HCEC 1CT (cell line): ENCODE measurements around the gene NBEAL1.
"Not testable (repeated sequence)": the region's sequence is repeated elsewhere in the genome, so short reads cannot be mapped to it uniquely, and the experiment has no call there.

ENCODE experiments used
- DNase-seq: peaks from one replicate; pipeline ENCODE4 v3.0.0-alpha.2; 2017

The NBEAL1 gene

DNA sequence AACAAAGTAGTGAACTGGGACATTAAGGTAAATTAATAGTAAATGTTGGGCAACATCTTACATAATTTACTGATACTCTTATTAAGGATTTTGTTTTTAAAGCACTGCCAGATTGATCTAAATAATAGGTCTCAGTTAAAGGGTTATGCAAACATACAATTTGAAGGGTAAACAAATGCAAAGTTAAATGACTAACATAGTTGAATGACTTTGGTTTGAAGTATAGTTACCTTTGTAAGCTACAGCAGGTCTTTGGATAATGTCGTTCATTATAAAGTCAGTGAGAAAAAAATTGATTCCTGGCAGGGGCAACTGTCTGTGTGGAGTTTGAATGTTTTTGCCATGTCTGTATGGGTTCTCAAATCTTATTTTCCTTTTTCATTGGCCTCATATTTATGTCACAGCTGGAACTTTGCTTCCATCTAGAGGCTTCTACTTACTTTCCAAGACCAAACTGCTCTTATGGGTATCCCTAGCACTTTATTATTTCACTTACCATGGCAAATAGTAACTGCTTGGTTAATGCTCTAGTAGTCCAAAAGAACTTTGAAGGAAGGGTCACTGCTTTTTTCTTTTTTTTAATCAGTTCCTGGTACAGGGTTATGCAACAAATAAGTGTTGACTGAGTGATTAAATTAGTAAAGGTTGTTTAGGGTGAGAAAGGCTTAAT is 107.8 kb downstream of the NBEAL1 start:
- no peak for DNase-seq

DNA sequence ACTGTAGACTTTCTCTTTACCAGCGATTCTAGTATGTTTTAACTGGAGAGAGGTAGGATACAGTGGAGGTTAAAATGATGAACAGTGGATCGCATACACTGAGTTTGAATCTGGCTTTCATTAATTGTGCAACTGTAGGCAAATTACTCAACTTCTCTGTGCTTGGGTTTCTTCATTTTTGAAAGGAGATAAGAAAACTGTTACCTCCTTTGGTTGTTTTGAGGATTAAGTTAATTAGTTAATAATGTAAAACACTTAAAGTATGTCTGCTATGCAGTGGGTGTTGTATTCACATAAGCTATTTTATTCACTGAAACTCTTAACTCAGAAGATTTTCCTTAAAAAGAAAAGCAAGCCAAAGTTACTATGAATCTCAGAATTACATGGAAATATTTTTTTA is 112.3 kb downstream of the NBEAL1 start:
- no peak for DNase-seq

DNA sequence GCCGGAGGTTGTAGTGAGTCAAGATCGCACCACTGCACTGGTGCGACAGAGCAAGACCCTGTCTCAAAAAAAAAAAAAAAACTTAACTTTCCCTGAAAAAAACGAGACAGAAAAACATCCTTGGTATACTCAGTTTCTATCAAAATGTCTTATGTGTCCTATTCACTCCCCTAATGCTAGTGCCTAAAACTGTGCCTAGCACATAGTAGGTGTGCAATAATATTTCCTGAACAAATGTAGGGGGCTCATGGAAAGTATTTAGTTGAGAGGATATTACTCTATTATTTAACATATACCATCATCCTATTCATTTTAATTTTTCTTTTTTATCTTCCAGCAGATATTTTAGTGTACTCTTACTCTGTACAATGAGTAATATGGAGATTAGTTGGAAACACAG is 120.4 kb downstream of the NBEAL1 start:
- no peak for DNase-seq

DNA sequence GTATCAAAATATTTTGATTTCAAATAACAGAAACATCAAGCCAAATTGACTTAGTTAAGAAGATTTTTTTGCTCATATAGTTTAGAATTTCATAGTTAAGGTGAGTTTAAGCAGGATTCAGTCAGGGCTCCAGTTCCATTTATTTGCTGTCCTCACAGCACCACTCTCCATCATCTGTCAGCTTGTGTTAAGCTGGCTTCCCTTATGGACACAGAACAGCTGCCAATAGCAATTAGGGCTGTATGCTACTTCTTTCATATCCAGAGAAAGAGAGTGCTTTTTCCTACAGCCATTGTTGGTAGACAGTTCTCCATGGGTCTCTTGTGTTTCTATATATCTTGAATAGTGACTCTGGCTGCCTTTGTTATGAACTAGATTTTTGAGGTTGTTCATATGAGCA is 128.7 kb downstream of the NBEAL1 start:
- DNase-seq, result no peak

DNA sequence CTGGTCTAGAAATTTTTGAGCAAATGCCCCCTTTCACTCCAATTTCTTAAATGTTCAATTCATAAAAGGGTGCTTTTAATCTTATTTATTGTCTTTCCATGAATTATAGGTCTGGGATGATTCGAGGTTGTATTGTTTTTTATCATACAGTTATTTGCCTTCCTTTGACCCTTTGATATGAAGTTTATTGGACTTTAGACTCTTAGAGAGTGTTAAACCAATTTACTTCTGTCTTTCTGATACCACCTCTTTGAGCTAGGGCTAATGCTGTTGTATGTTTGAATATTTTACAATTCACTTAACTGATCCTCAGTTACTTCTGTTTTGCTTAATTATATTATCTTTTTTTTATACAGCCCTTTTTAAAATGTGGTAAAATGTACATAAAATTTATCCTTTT is 134.5 kb downstream of the NBEAL1 start:
- DNase-seq, result no peak

DNA sequence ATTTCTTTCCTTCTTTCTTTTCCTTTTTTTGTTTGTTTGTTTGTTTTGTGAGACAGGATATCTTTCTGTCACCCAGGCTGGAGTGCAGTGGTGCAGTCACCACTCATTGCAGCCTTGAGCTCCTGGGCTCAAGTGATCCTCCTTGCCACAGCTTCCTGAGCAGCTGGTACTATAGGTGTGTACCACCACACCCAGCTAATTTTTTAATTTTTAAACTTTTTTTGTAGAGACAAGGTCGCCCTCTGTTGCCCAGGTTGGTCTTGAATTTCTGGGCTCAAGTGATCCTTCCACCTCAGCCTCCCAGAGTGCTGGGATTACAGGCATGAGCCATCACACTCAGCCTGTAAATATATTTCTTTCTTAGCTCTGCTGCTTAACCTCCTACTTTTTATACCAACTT is 140.7 kb downstream of the NBEAL1 start:
- DNase-seq, result no peak

DNA sequence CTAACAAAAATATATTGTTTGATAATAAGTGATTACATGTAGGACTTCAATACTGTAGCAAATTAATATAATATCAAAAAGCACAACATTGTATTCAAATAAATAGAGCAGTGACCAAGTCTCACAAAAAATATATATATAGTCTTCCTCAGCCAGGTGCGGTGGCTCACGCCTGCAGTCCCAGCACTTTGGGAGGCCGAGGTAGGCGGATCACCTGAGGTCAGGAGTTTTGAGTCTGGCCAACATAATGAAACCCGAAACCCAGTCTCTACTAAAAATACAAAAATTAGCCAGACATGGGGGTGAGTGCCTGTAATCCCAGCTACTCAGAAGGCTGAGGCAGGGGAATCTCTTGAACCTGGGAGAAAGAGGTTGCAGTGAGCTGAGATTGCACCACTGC is 148.0 kb downstream of the NBEAL1 start:
- not testable (repeated sequence) for DNase-seq

DNA sequence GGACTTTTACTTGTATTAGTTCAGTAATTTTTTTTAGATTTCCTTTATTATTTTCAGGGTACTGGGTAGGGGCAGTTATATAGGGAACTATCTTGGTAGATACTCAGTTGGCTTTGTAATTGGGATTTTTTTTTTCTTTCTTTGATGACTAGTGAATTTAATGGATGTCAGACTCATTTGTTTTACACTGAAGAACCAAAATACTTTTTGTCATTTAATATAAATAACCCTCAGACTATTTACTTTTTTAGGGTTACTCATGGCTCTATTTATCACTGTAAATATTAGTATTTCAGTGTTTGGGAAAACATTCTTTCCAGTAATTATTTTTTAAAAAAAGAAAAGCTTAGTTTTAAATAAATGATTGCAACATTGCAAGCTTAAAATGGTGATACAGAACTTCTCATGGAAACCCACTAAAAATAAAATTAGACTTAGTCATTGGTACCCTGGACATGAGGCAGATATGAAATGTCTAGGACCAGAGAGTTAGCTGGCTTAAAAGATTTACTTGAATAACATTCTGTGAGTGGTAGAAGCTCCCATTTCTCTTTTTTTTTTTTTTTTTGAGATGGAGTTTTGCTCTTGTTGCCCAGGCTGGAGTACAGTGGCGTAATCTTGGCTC is 149.7 kb downstream of the NBEAL1 start:
- peak; percentile 30 for DNase-seq

DNA sequence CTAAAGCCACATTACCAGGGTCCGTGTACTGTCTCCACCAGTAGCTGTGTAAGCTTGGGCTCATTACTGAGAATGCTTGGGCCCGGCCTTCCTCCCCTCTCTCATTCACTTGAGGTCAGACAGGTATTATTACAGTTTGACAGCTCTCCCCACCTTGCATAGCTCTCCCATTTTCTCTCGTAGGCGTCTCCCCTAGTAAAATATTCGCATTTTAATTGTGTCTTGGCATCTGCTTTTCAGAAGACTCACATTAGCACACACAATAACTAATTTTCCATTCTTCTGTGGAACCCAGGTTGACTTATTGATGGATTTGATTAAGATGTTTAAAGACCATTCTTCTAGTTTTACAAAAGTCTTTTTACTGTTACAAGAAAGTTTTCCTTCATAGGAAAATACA is 153.1 kb downstream of the NBEAL1 start:
- no peak for DNase-seq

DNA sequence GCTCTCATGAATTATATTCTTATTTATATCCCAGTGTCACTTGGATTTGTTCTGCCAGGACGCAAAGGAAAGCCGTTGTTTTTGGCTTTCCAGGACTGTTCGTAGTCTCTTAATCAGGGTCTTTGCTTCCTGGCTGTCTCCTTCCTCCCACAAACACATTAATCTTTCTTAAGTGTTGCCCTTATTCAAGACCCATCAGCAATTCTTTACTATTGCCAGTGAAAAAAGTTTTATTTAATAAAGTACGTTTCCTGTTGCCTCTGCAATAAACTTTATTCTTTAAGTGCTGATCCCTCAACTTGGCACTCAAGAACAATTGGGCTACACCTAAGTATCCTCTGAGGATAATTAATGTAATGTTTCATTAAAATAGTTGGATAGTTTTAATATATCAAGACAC is 155.8 kb downstream of the NBEAL1 start:
- no peak for DNase-seq

DNA sequence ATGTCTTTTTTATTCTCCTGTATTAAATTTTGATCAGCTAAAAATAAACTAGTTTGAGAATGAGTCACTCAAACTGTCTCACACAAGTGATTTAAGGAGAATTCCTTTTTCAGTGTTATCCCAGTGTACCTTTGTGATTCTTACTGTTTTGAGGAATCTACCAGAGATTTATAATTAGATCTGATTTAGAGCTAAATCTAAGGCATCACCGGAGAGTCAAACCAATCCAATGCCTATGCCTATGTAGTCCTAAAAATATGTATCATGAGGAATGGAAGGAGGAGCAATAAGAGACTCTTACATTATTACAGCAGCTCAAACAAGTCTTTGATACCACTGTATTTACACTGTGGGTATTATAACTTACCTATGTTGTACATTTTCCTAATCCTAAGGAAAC is 160.7 kb downstream of the NBEAL1 start:
- DNase-seq, result no peak

DNA sequence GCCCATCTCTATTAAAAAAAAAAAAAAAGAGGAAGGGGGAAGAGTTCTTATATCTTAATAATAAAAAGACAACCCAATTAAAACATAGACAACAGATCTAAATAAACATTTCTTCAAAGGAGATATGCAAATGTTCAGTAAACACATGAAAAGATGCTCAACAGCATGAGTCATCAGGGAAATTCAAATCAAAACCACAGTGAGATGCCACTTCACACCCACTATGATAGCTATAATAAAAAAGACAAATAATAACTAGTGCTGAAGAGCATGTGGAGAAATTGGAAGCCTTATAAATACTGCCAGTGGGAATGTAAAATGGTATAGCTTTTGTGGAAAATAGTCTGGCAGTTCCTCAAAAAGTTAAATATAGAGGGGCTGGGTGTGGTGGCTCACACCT is 162.7 kb downstream of the NBEAL1 start:
- DNase-seq, result no peak

DNA sequence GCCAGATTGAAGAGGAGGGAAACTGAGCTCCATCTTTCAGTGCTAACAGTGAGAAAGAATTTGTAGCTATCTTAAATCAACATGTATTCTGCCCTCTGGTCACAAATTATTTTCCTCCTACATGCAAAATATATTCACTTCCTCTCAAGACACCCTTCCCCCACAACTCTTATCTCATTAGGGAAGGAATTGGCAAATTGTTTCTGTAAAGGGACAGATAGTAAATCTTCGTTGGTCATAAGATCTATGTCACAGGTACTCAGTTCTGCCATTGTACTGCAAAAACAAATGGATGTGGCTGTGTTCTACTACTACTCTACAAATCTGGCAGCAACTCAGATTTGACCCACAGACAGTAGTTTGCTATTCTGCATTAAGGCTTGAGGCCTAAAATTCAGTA is 171.2 kb downstream of the NBEAL1 start:
- no peak for DNase-seq

DNA sequence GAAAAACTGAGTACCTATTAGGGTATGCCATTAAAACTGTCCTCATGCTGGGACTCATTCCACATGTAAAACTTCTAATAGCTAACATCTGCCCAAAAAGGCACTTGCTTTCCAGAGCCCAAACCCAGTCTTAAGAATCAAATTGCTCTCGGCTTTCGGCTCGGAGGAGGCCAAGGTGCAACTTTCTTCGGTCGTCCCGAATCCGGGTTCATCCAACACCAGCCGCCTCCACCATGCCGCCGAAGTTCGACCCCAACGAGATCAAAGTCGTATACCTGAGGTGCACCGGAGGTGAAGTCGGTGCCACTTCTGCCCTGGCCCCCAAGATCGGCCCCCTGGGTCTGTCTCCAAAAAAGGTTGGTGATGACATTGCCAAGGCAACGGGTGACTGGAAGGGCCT is 175.9 kb downstream of the NBEAL1 start:
- not testable (repeated sequence) for DNase-seq

DNA sequence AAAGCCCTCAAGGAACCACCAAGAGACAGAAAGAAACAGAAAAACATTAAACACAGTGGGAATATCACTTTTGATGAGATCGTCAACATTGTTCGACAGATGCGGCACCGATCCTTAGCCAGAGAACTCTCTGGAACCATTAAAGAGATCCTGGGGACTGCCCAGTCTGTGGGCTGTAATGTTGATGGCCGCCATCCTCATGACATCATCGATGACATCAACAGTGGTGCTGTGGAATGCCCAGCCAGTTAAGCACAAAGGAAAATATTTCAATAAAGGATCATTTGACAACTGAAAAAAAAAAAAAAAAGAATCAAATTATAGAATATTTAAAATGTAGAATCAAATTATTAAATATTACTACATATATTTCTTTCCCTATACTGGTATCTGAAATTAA is 176.4 kb downstream of the NBEAL1 start:
- not testable (repeated sequence) for DNase-seq

DNA sequence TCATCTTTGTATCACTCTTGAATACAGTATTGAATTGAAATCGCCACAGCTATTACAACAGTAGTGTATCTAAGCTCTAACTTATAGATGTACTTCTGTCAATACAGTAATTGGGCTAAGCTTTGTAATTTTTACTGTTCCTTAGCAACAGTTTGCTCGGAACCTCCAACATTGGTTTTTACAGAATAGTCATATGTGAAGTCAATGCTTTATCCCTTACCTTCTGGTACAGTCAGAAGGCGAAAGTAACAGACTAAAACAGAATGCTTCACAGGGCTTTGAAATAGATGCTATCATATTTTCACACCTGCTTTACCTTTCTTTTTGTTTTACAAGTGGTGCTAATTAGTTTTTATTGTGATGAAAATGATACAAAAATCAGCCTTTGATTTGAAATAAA is 177.3 kb downstream of the NBEAL1 start:
- no peak for DNase-seq

DNA sequence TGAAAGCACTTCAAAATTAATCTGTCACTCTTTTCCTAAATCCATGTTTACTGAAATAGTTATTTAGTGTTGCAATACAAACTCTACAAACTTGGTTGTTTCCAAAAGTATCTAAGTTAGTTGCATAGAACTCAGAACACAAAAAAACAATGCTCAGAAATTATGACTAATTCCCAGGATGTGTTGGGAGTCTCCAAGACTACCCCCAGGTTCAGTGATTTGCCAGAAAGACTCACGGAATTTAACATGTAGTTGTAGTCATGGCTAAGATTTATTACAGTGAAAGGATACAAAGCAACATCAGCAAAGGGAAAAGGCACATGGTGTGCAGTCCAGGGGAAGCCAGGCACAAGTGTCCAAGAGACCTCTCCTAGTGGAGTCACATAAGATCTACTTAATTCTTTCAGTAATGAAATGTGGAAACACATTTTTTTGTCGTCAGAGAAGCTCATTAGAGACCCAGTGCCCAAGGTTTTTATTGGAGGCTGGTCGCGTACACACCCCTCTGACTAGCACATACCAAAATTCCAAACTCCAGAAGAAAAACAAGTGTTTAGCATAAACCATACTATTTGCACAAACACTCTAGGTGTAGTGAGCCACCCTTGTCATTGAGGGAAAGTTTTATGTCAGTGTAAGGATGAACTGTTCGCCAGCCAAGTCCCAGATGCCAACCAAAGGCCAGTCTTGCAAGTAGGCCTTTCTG is 180.8 kb downstream of the NBEAL1 start:
- DNase-seq, result no peak

DNA sequence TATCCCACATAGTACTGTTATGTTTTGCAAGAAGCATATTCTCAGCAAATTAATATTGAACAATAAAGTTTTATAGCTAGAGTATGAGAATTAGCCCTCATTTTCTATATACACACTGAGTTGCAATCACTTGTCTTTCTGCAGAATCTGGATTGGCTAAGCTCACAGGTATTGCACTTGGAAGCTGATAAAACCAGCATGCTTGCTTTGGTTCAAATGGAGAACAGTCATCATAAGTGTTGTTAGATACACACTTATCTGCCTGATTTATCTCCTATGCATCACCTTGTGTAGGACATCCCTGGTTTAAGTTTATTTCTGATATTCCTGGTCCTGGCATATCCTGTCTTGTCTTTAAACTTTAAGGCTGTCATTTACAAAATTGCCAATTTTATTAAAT is 186.2 kb downstream of the NBEAL1 start:
- no peak for DNase-seq

DNA sequence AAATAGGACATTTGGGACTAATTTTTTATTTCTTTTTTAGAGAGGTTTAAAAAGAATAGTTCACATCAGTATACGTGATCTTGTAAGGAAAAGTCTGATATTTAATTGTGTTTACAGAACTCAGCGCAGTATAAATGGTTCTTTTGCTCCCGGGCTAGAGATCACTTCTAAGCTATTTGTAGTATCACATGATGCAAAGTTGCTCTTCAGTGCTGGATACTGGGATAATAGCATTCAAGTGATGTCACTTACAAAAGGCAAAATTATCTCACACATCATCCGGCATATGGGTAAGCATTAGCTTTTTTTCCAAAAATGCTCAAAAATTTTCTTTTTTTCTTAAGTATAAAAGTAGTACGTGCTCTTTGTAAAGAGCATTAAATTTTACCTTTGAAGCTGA is 186.8 kb downstream of the NBEAL1 start:
- DNase-seq, result no peak

DNA sequence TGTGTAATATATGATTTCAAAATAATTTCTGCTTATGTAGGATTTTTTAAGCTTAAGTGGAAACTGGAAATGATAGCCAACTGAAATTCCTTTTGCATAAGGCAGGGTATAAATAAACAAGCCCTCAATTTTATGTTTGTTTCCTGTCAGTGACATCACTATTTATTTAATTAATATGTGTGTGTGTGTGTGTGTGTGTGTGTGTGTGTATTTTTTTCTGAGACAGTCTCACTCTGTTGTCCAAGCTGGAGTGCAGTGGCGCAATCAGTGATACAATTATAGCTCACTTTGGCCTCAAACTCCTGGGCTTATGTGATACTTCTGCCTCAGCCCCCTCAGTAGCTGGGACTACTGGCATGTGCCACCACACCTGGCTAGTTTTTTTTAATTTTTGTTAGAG is 194.9 kb downstream of the NBEAL1 start:
- DNase-seq, result peak; percentile 36

DNA sequence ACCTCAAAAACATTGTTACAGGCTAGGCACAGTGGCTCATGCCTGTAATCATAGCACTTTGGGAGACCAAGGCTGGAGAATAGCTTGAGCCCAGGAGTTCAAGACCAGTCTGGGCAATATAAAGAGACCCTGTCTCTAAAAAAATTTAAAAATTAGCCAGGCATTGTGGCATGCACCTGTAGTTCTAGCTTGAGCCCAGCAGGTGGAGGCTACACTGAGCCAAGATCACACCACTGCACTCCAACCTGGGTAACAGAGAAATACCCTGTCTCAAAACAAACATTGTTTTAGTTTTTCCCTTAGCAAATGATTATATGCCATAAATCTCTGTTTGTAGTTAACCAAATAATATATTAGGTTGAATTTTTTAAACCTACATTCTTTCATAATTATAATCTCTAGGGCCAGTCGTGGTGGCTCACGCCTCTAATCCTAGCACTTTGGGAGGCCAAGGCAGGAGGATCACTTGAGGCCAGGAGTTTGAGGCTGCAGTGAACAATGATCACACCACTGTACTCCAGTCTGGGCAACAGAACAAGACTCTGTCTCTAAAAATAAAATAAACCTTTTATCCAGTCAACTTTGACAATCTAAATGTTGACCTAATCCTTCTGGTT is 210.9 kb downstream of the NBEAL1 start:
- peak; percentile 16 for DNase-seq

DNA sequence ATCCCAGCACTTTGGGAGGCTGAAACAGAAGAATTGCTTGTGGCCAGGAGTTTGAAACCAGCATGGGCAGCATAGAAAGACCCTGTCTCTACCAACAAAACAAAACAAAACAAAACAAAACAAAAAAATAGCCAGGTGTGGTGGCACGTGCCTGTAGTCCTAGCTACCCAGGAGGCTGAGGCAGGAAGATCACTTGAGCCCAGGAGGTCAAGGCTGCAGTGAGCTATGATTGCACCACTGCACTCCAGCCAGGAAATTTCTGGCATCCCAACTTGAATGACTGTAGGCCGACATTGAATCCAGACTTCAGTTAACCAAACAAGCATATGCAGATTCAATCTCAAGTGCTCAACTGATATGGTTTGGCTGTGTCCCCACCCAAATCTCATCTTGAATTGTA is 215.0 kb downstream of the NBEAL1 start:
- not testable (repeated sequence) for DNase-seq

DNA sequence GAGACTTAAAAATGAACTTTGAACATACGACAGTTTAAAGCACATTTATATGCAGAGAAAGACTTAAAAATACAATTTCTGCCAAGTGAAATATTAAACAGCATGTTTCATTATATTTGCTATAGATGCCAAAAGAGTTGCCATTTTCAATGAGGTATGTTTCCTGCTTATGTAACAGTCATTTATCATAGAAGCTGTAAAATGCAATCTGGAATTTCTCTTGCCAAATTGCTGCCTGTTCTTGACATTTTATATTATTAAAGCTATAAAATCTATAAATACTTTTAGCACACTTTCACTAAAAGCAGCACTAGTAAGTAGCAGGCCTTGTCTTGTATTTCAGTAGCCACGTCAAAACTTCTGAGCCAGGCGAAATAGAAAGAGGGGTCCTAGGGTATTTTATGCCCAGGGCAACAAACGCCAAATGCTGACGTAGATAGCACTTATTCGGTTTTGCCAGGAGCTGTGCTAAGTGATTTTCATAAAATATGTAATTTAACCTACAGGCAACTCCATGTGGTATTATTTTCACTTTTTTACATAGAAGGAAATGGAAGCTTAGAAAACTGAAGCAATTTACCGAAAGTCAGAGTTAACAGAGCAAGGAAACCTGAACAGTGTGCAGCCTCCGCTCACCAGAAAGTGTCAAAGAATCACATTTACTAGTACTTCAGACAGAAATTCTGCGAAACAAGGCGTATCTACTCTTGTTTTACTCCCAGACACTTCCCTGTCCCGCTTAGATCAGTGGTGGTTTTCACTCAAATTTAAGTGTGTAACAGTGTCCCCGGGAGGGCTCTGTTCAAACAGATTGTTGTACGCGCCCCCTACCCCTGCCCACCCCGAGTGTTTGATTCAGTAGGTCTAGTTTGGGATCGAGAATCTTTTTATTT is 222.9 kb downstream of the NBEAL1 start:
- no peak for DNase-seq
